ENCODE results near the gene SRRM3. TPM values are rescaled to one million over a fixed set of nuclear protein-coding genes. Genes with fewer than 3 reads are reported as not detected.
A peak's percentile ranks its signal among the peaks of the same experiment; 100 is the strongest.
"Not testable (repeated sequence)": the region's sequence is repeated elsewhere in the genome, so short reads cannot be mapped to it uniquely, and the experiment has no call there.

Gene SRRM3
- not detected for total RNA-seq
- total RNA-seq (2013), result not detected

- Mint-ChIP-seq H3K9me3 (no peaks in the 10 kb centered on the region), H3K4me3 (no peak within 1 kb of the TSS), H3K27me3 (ENCODE audit: low read depth in 2 of 2) (peaks cover 15 to 25% of the 10 kb centered on the region in 2 donors), H3K36me3 (no peaks in the 10 kb centered on the region), H3K4me1 (no peaks in the 10 kb centered on the region), H3K27ac (no peak within 1 kb of the TSS)
- H3K27me3 ChIP-seq (ENCODE audit: control insufficient read depth, insufficient read depth, low read length), result peaks cover 7% of the 10 kb centered on the region
- no peaks in the 10 kb centered on the region for H3K36me3 ChIP-seq (ENCODE audit: control insufficient read depth, insufficient read depth, low read length)
- WGBS (ENCODE audit: insufficient coverage), result 3% methylated on average over 57 of the region's 57 CpGs
- ATAC-seq, result peak; percentile 98 to 100 (median 99)
- intact Hi-C loops (cut with micrococcal nuclease), result no loop called here
- no peaks in the 10 kb centered on the region for H3K9me3 ChIP-seq (ENCODE audit: control insufficient read depth, insufficient read depth, low read length)
- no peak within 1 kb of the TSS for H3K4me3 ChIP-seq (ENCODE audit: low read length)
- peak; percentile 89 to 90 for DNase-seq
- no peak within 1 kb of the TSS for H3K27ac ChIP-seq (ENCODE audit: low read length)
- peak; percentile 73 for TF ChIP-seq CTCF (IDR thresholded peaks at IDR 0.05)
- peaks cover 2% of the 10 kb centered on the region for H3K4me1 ChIP-seq (ENCODE audit: control insufficient read depth, insufficient read depth, low read length)
Measured at GRCh38 chr7:76201732-76202665, at the start of gene SRRM3. Gene SRRM3 (plus strand): TSS chr7:76201896. CDS start chr7:76235067, 33,171 bp downstream.

- no peaks in the 10 kb centered on the region for H3K27me3 ChIP-seq (ENCODE audit: control insufficient read depth, insufficient read depth, low read length)
- 93% methylated on average over 5 of the region's 5 CpGs for WGBS (ENCODE audit: insufficient coverage)
- no peak for DNase-seq
- intact Hi-C loops (cut with micrococcal nuclease), result no loop called here
- no peak for ATAC-seq
- no peaks in the 10 kb centered on the region for H3K27me3 Mint-ChIP-seq (ENCODE audit: low read depth in 2 of 2)
- H3K9me3 Mint-ChIP-seq, result no peaks in the 10 kb centered on the region
- H3K4me3 Mint-ChIP-seq, result no peak overlapping the region
- no peak overlapping the region for H3K4me3 ChIP-seq (ENCODE audit: low read length)
- H3K9me3 ChIP-seq (ENCODE audit: control insufficient read depth, insufficient read depth, low read length), result no peaks in the 10 kb centered on the region
- H3K27ac Mint-ChIP-seq, result peak overlapping the region in 1 of 2 donors; percentile 67
- no peak for TF ChIP-seq CTCF (IDR thresholded peaks at IDR 0.05)
- H3K27ac ChIP-seq (ENCODE audit: low read length), result no peak overlapping the region
- peaks cover 37% of the 10 kb centered on the region for H3K4me1 ChIP-seq (ENCODE audit: control insufficient read depth, insufficient read depth, low read length)
- peaks cover 25 to 29% of the 10 kb centered on the region in 2 donors for H3K4me1 Mint-ChIP-seq
- H3K36me3 ChIP-seq (ENCODE audit: control insufficient read depth, insufficient read depth, low read length), result no peaks in the 10 kb centered on the region
- H3K36me3 Mint-ChIP-seq, result no peaks in the 10 kb centered on the region
Measured at GRCh38 chr7:76151932-76152331, 49.8 kb upstream of the SRRM3 start.

- H3K9me3 Mint-ChIP-seq; H3K27me3 Mint-ChIP-seq (ENCODE audit: low read depth in 2 of 2); intact Hi-C loops (cut with micrococcal nuclease); H3K36me3 Mint-ChIP-seq; H3K27ac ChIP-seq (ENCODE audit: low read length); H3K4me3 ChIP-seq (ENCODE audit: low read length); H3K27me3 ChIP-seq (ENCODE audit: control insufficient read depth, insufficient read depth, low read length); H3K36me3 ChIP-seq (ENCODE audit: control insufficient read depth, insufficient read depth, low read length); H3K9me3 ChIP-seq (ENCODE audit: control insufficient read depth, insufficient read depth, low read length): not testable (repeated sequence)
- peak overlapping the region; percentile 14 for H3K4me3 Mint-ChIP-seq
- DNase-seq, result peak in 1 of 2 donors; percentile 74
- 69% methylated on average over 4 of the region's 5 CpGs for WGBS (ENCODE audit: insufficient coverage)
- H3K4me1 Mint-ChIP-seq, result peaks cover 25 to 29% of the 10 kb centered on the region in 2 donors
- peak; percentile 52 to 72 (median 56) for ATAC-seq
- peak overlapping the region; percentile 56 to 82 for H3K27ac Mint-ChIP-seq
- H3K4me1 ChIP-seq (ENCODE audit: control insufficient read depth, insufficient read depth, low read length), result peaks cover 37% of the 10 kb centered on the region
Measured at GRCh38 chr7:76153571-76154230, 48.0 kb upstream of the SRRM3 start.

- Histone ChIP-seq H3K36me3 (ENCODE audit: control insufficient read depth, insufficient read depth, low read length) (no peaks in the 10 kb centered on the region), H3K9me3 (ENCODE audit: control insufficient read depth, insufficient read depth, low read length) (no peaks in the 10 kb centered on the region), H3K27me3 (ENCODE audit: control insufficient read depth, insufficient read depth, low read length) (no peaks in the 10 kb centered on the region), H3K4me3 (ENCODE audit: low read length) (no peak overlapping the region), H3K4me1 (ENCODE audit: control insufficient read depth, insufficient read depth, low read length) (peaks cover 26% of the 10 kb centered on the region), H3K27ac (ENCODE audit: low read length) (no peak overlapping the region)
- WGBS (ENCODE audit: insufficient coverage), result 71% methylated on average over 6 of the region's 6 CpGs
- Mint-ChIP-seq H3K27me3 (ENCODE audit: low read depth in 2 of 2) (no peaks in the 10 kb centered on the region), H3K4me3 (no peak overlapping the region), H3K9me3 (no peaks in the 10 kb centered on the region), H3K27ac (no peak overlapping the region), H3K4me1 (peaks cover 20 to 24% of the 10 kb centered on the region in 2 donors), H3K36me3 (no peaks in the 10 kb centered on the region)
- ATAC-seq (no peak), DNase-seq (no peak)
- intact Hi-C loops (cut with micrococcal nuclease), result no loop called here
- no peak for TF ChIP-seq CTCF (IDR thresholded peaks at IDR 0.05)
Measured at GRCh38 chr7:76155938-76156337, 45.8 kb upstream of the SRRM3 start.

GRCh38 chr7:76156992-76157685, 44.6 kb upstream of the SRRM3 start:
- H3K4me1 ChIP-seq (ENCODE audit: control insufficient read depth, insufficient read depth, low read length), result peaks cover 15% of the 10 kb centered on the region
- DNase-seq; H3K27ac ChIP-seq (ENCODE audit: low read length); intact Hi-C loops (cut with micrococcal nuclease); H3K4me3 Mint-ChIP-seq; H3K27me3 Mint-ChIP-seq (ENCODE audit: low read depth in 2 of 2); H3K27me3 ChIP-seq (ENCODE audit: control insufficient read depth, insufficient read depth, low read length); H3K9me3 ChIP-seq (ENCODE audit: control insufficient read depth, insufficient read depth, low read length); ATAC-seq; H3K4me3 ChIP-seq (ENCODE audit: low read length); H3K36me3 Mint-ChIP-seq; H3K9me3 Mint-ChIP-seq; H3K36me3 ChIP-seq (ENCODE audit: control insufficient read depth, insufficient read depth, low read length): not testable (repeated sequence)
- peak overlapping the region; percentile 5 to 24 for H3K27ac Mint-ChIP-seq
- 100% methylated on average over 1 of the region's 2 CpGs for WGBS (ENCODE audit: insufficient coverage)
- peaks cover 19 to 21% of the 10 kb centered on the region in 2 donors for H3K4me1 Mint-ChIP-seq

All from natural killer cell (primary cell).